Measurements from ENCODE around the gene SEMA3D. TPM values are rescaled to one million over a fixed set of nuclear protein-coding genes. Genes with fewer than 3 reads are reported as not detected.

Gene SEMA3D
- total RNA-seq, 1 donor from 2014 or later, result 26.3 TPM

DNA sequence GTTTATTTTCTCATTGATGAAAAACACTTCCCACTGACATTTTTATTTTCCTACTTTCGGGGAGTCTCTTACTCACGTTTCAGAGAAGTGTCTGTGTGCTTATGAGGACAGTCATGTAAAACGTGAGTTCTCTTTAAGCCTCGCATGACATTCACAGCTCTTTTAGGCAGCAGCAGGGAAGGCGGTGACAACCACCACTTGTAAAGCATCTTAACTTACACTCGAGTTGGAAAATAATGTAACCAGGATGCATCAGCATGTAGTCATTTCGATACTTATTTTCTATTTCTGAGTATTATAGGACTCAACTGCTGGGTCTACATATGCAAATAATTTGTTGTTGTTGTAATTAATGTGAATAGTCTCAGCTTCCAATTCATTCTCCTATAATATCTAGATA lies 153.6 kb downstream of the SEMA3D start:
- DNase-seq (ENCODE audit: low read depth, low spot score), result no peak
- TF ChIP-seq, protein P1, sequence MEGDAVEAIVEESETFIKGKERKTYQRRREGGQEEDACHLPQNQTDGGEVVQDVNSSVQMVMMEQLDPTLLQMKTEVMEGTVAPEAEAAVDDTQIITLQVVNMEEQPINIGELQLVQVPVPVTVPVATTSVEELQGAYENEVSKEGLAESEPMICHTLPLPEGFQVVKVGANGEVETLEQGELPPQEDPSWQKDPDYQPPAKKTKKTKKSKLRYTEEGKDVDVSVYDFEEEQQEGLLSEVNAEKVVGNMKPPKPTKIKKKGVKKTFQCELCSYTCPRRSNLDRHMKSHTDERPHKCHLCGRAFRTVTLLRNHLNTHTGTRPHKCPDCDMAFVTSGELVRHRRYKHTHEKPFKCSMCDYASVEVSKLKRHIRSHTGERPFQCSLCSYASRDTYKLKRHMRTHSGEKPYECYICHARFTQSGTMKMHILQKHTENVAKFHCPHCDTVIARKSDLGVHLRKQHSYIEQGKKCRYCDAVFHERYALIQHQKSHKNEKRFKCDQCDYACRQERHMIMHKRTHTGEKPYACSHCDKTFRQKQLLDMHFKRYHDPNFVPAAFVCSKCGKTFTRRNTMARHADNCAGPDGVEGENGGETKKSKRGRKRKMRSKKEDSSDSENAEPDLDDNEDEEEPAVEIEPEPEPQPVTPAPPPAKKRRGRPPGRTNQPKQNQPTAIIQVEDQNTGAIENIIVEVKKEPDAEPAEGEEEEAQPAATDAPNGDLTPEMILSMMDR (conservative IDR thresholded peaks at IDR 0.05), result no peak
- Mint-ChIP-seq H3K4me1 (no peaks in the 10 kb centered on the region), H3K27me3 (ENCODE audit: low read depth) (no peaks in the 10 kb centered on the region), H3K36me3 (ENCODE audit: low read depth) (peaks cover 3% of the 10 kb centered on the region), H3K27ac (ENCODE audit: unreplicated experiment) (no peak overlapping the region), H3K9me3 (peaks cover 2% of the 10 kb centered on the region), H3K4me3 (no peak overlapping the region)

DNA sequence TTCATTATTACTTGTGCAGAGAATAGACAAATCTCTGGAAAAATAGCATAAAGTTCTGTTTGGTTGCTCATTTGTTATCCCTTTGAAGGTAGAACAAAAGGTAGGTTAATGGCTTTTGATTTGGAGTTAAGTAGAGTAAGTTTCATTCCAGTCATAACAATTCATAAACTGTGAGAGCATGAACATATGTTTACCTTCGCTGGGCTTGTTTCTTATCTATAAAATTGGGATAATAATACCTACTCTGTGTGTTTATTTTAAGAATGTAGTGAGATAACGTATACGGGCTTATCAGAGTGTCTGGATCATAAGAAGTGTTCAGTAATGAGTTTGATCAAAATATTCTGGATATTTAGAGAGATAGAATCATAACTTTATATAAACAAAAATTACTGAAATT lies 155.4 kb downstream of the SEMA3D start:
- Mint-ChIP-seq H3K27ac (ENCODE audit: unreplicated experiment) (no peak overlapping the region), H3K36me3 (ENCODE audit: low read depth) (peaks cover 7% of the 10 kb centered on the region), H3K9me3 (peaks cover 2% of the 10 kb centered on the region), H3K4me1 (no peaks in the 10 kb centered on the region), H3K27me3 (ENCODE audit: low read depth) (no peaks in the 10 kb centered on the region), H3K4me3 (no peak overlapping the region)
- DNase-seq (ENCODE audit: low read depth, low spot score), result no peak
- TF ChIP-seq, protein P1 (conservative IDR thresholded peaks at IDR 0.05), result no peak

DNA sequence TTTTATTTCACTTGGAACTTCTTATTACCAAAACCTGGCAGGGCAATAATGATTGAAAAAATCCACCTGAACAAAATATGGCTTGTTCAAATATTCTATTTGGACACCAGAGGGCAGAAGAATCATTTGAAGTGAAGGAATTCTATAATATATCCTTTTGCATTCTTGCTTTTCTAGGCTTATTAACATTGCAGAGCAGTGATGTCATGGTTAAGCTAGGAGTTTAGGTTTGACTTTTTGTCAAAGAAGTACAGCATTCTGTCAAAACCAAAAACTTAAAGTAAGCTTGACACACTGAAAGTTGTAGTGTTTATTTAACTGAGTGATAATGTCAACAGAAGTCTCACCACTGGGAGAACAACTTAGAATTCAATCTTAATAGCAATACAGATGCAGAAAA lies 156.0 kb downstream of the SEMA3D start:
- H3K27me3 Mint-ChIP-seq (ENCODE audit: low read depth), result no peaks in the 10 kb centered on the region
- H3K4me1 Mint-ChIP-seq, result peaks cover under 1% of the 10 kb centered on the region
- H3K9me3 Mint-ChIP-seq, result peaks cover 2% of the 10 kb centered on the region
- peaks cover 7% of the 10 kb centered on the region for H3K36me3 Mint-ChIP-seq (ENCODE audit: low read depth)
- H3K4me3 Mint-ChIP-seq, result no peak overlapping the region
- TF ChIP-seq, protein P1 (conservative IDR thresholded peaks at IDR 0.05), result peak; percentile 80
- DNase-seq (ENCODE audit: low read depth, low spot score), result no peak
- H3K27ac Mint-ChIP-seq (ENCODE audit: unreplicated experiment), result no peak overlapping the region

DNA sequence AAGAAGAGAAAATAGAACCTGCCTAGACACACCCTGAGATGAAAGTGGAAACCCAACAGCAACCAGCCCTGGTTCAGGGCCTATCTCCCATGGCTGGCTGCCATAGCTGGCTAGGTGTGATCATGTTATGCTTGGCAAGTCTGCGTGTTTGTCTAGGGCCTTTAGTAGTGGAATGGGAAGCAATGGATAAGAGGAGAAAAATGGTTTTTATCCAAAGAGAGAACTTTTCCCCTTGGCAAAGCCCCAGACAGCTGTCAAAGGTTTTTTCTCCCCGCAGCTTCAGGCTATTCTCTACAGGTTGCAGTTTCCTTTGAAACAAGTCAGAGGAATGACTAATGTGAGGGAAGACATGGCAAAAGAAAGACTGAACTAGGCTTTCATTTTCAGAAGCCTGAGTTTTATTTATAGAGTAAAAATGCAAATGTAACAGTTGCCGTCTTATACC lies 161.5 kb downstream of the SEMA3D start:
- Mint-ChIP-seq H3K27me3 (ENCODE audit: low read depth) (no peaks in the 10 kb centered on the region), H3K4me1 (peaks cover 13% of the 10 kb centered on the region), H3K9me3 (peaks cover 2% of the 10 kb centered on the region), H3K36me3 (ENCODE audit: low read depth) (peaks cover 7% of the 10 kb centered on the region), H3K4me3 (no peak overlapping the region), H3K27ac (ENCODE audit: unreplicated experiment) (peak overlapping the region; percentile 83)
- TF ChIP-seq, protein P1 (conservative IDR thresholded peaks at IDR 0.05), result no peak
- DNase-seq (ENCODE audit: low read depth, low spot score), result no peak

DNA sequence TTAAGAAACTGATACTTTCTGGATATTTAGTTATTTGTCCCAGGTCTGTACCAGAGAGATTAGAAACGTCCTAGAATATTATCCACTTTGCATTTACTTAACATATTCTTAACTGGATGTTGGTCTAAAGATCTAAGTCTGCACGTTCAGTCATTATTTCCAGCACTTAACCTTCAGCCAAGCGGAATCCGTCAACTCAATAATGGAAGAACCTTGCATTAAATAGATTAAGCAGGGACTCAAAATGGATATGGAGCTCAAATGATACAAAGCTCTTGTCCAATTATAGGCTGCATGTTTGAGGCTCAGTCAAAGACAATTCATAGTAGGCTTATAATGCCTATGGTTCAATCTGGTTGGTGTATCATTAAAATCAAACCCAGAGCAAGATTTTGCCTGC lies 162.9 kb downstream of the SEMA3D start:
- Mint-ChIP-seq H3K4me1 (peaks cover 13% of the 10 kb centered on the region), H3K9me3 (peaks cover under 1% of the 10 kb centered on the region), H3K27ac (ENCODE audit: unreplicated experiment) (no peak overlapping the region), H3K4me3 (no peak overlapping the region), H3K36me3 (ENCODE audit: low read depth) (peaks cover 4% of the 10 kb centered on the region), H3K27me3 (ENCODE audit: low read depth) (no peaks in the 10 kb centered on the region)
- DNase-seq (ENCODE audit: low read depth, low spot score), result no peak
- TF ChIP-seq, protein P1 (conservative IDR thresholded peaks at IDR 0.05), result no peak
